22Rv1 (cell line): ENCODE data around the gene POU2F2.

ENCODE experiments used
- H3K27ac ChIP-seq: fragments of 450-650 bp; 2 replicates; pipeline ENCODE4 v1.5.1; 2017
- CTCF ChIP-seq: fragments of 450-650 bp; IDR thresholded peaks from 2 replicates; pipeline ENCODE4 v1.5.1; 2017; ENCODE audit warnings: mild to moderate bottlenecking
- ZFX ChIP-seq: fragments of 450-650 bp; IDR thresholded peaks from 2 replicates; pipeline ENCODE4 v1.6.1; 2017; ENCODE audit warnings: antibody characterized with exemption, borderline replicate concordance

POU2F2 gene

GRCh38 chr19:42086188-42086736 is 46.0 kb downstream of the POU2F2 start:
- no peak overlapping the region for H3K27ac ChIP-seq
- TF ChIP-seq CTCF (no peak), ZFX (no peak)

- H3K27ac ChIP-seq, result no peak overlapping the region
- TF ChIP-seq ZFX, result no peak
- TF ChIP-seq CTCF, result no peak
Observed at GRCh38 chr19:42083537-42083936, 48.7 kb downstream of the POU2F2 start.

GRCh38 chr19:42081584-42082203 is 50.6 kb downstream of the POU2F2 start:
- no peak overlapping the region for H3K27ac ChIP-seq
- TF ChIP-seq ZFX, result no peak
- TF ChIP-seq CTCF, result peak; percentile 41

GRCh38 chr19:42080764-42081375 is 51.4 kb downstream of the POU2F2 start:
- no peak for TF ChIP-seq CTCF
- no peak for TF ChIP-seq ZFX
- no peak overlapping the region for H3K27ac ChIP-seq

- H3K27ac ChIP-seq, result no peak overlapping the region
- TF ChIP-seq CTCF (no peak), ZFX (no peak)
Observed at GRCh38 chr19:42079886-42080763, 52.1 kb downstream of the POU2F2 start.

GRCh38 chr19:42079276-42079669 is 53.0 kb downstream of the POU2F2 start:
- no peak overlapping the region for H3K27ac ChIP-seq
- TF ChIP-seq CTCF, result no peak
- no peak for TF ChIP-seq ZFX
